GM19438 (cell line): ENCODE measurements around the gene GFY.

Source experiments
- ATAC-seq: cut with Tn5 transposase; IDR thresholded peaks from one replicate; pipeline ENCODE4 v1.9.1; 2021; ENCODE audit warnings: low read depth; ENCODE audit not compliant: unreplicated experiment

The GFY gene

DNA sequence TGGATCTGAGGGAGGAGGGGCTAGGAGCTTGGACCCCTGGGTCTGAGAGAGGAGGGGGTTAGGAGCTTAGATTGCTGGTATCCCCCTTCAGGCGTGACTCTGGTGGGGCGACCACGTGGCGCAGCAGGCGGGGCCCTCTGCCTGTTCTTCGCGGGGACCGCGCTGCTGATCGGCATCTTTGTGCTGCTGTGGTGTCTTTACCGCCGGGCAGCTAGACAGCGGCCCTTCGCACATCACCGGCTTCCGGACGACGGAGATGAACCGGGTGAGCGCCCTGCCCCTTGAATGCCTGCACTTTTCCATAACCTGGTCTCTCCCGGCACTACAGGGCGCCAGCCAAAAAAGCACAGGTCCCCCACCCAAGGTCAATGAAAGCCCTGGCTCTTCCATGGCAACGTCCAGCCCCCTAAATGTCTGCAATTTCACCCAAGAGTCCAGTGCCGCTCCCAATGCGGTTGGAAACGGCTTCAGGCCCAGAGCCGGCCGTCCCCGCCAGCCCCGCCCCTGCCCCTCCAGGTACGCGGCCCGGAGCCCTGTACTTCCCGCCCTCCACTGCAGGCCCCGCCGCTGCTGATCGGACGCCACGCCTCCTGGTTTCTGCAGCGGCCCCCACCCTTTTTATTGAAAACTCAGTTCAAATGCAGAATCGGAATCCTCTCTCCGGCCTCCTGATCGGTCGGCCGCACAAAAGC, 2.8 kb downstream of the GFY start:
- no peak for ATAC-seq

DNA sequence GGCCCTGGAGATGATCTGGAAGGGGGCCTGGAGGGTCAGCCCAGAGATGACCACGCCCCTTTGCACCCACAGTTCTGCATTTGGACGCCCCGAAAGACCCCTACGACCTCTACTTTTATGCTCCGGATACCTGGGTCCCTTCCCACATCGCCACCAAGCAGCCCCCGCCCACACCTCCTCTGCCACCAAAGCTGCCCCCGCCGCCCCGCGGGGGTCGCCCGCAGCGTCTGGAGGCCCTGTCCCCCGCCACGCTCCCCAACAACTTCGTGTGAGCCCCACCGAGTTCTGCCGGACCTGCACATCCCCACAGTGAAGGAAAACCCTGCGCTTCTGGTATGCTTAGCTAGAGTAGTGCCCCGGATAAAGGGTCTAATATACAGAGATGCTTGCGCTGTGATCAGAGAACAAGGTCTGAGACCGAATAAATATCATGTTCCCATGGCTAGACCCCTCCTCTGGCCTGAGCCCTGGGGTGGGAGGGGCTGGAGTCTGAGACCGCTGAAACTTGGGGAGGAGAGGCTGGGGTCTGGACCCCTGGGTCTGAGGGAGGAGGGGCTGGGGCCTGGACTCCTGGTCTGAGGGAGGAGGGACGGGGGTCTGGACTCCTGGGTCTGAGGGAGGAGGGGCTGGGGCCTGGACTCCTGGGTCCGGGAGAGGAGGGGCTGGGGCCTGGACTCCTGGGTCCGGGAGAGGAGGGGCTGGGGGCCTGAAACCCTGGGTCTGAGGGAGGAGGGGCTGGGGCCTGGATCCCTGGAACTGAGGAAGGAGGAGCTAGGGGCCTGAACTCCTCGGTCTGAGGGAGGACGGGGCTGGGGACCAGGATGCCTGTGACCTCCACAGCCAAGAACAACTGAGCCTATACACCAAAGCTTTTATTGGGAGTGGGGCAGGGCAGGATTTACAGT, 3.6 kb downstream of the GFY start:
- ATAC-seq, result no peak

DNA sequence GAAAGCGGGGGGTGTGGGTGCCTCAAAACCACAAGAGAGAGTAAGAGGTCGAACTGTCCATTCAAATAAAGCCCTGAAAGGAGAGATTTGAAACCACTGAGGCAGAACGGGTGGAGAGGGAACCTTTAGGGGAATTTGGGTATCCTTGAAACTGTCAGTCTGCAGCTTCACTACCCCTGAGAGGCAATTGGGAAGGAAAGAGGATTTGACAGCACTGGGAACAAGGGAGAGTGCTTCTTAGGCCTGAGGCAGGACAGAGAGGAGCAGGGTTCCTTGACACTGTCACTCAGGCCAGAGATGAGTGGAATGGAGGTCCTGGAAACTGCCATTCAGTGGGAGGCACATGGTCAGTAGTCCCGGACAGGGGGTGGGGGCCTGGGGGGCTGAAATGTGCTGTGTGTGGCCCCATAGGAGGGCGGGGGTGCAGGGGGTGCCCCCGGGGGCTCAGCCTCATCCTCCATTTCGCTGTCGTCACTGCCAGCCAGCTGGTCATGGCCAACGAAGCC, 5.0 kb downstream of the GFY start:
- ATAC-seq, result no peak

DNA sequence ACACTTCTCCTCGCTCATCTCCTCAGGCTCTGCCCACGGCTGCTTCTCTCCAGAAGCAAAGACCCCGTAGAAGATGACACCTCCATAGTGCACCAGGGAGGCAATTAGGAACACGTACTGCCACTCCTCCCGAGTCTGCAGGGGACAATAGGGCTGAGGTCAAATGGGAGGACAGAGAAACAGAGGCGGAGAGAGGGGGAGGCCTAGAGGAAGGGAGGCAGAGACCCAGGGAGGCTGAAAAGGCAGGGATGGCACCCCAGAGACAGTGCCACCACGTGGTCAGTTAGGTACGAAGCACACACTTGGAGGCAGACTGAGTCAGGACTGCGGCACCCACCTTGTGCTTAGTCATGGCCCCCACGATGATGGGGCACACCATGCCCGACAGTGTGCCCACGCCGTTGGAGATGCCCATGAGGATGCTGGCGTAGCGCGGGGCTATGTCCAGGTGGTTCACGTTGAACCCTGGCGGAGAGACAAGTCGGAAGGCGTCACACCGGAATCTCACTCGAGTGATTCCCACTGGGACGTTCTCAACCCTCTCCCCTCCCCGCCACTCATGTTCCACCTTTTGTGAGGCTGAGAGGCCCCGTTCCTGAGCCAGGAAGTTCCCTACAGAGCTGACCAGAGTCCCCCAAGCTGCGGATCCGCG, 5.6 kb downstream of the GFY start:
- ATAC-seq, result no peak

DNA sequence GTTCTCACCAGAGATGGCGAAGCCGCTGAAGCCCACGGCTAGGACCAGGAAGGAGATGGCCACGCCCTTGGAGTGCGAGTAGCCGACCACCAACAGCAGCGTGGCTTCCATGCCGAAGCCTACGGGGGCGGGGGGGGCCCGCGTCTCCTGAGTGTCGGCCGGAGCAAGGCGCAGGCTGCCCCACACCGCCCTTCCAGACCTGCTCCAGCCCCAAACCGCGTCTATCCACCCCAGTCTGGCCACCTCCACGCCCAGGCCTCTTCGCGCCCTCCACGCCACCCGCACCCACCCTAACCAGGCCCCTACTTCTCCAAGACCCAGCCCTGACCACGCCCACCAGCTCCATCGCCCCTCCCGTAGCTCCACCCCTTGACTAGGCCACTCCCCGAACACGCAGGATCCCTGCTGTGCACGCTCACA, 6.2 kb downstream of the GFY start:
- no peak for ATAC-seq

DNA sequence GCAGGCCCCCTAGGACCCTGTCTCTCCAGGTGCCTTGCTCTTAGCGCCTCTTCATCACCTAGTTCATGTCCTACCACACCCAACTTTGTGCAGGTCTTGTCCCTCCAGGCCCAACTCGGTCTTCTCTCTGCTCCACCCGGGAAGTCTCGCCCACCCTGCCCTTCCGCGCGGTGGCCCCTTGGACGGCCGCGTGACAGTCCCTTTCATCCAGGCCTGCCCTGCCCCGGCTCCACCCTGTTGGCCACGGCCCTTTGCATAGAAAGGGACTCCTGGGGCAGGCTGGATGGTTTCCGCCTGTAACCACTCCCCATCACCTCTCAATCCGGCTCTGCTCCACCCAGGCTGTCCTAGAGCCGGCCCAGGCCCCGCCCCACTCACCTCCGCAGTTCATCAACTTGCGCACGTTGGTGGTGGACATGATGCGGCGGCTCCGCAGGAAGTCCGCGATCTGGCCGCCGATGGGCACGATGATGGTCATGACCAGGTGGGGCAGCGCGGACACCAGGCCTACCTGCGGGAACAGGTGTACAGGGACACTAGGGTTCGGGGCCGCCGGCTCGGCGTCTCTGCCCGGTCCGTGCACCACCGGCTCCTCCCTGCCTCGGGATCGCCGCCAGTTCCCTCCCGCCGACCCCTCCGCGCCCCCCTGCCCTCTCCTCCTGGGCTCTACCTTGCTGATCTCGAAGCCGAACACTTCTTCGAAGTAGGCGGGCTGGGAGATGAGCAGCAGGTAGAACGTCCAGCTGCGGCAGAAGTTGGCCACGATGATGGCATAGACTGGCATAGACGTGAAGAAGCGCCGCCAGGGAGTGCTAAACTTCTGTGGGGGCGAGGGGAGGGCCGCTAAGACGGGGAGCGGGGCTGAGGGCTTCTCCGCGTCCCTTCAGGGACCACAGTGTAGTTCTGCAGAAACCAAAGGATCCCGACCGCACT, 7.2 kb downstream of the GFY start:
- ATAC-seq, result no peak

DNA sequence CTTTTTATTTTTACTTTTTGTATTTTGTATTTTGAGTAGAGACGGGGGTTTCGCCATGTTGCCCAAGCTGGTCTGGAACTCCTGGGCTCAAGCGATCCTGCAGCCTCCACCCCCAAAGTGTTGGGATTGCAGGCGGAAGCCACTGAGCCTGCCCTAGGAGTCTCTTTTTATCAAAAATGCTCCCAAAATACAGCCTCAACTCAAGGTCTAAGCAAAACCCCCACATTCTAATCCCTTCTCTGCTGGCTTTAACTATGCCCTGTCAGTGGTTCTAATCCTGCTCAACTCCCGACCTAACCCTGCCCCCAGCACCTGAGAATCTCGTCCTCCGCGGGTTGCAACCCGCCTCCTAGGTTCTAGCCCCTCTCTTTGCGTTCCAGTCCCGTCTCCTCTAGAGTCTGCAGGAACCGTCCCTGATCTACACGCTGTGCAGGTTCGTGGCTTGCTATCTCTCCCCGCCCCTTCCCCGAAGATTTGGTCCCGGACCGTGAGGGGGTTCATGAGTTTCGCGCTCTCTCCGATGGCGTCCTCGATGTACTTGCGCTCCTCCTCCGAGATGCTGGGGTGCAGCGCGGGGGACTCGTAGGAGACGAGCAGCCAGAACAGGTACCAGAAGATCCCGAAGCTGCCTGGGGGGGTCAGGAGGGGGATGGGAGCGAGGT, 8.2 kb downstream of the GFY start:
- ATAC-seq, result no peak

DNA sequence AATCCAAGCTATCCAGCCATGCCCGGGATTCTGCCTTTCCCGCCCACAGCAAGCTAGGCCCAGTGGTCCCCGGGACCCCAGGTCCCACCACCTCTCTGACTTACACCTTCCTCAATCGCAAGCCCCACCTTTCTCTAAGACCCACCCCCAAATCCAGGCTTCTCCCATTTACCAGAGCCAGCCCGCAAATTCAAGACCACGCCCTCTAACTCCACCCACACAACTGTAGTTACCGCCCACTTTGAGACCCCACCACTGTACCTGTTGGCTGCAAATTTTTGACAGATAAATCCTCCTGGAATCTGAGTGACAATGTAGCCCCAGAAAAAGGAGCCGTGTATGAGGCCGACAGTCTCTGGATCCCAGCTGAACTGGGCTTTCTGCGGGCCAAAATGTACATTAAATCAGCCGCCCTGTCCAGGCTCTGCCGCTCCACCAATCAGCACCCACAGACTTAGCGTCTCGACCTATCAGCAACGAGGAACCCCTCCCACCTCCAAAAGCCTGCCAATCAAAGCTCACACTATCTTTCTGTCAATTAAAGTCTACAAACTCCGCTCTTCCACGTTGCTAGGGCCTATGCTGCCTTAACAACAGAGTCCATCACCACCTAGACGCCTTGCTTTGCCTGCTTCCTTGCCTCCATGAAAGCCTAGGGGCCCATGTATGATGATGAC, 9.9 kb downstream of the GFY start:
- ATAC-seq, result no peak

DNA sequence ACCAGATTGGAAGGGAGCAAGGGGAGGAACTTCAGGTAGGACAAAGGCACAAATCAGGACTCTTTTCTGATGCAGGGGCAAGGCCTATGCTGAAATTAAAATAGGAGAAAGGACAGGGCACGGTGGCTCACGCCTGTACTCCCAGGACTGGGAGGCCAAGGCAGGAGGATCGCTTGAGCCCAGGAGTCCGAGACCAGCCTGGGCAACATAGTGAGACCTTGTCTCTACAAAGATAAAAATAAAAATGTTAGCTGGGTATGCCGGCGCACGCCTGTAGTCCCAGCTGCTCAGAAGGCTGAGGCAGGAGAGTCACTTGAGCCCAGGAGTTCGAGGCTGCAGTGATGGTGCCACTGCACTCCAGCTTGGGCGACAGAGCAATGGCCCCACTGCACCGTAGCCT, 10.5 kb downstream of the GFY start:
- ATAC-seq, result no peak

DNA sequence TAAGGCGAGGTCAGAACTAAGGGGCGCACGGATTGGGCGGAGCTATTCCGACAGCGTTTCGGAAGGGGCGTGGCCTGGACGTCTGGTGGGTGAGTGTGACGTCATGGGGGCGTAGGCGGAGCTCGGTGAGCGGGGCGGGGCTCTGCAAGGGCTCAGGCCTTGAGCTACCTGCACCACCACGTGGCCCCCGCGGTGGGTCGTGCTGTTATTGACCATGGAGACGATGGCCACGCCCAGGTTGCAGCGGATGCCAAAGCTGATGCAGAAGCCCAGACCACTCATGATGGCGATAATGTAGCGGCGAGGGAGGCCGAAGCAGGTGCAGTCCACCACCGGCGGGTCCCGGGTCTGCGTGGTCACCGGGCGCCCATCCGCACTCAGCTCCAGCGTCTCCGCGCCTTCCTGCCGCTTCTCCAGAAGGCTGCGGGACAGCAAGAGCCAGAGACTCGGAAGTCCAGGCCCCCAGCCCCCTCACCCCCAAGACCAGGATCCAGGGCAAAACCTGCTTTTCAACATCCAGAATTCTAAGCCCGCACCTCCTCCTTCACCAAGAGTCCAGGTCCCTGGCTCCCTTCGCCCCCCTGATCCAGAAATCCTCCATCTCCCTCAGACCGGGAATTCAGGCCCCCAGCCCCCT, 11.3 kb downstream of the GFY start:
- ATAC-seq, result no peak

DNA sequence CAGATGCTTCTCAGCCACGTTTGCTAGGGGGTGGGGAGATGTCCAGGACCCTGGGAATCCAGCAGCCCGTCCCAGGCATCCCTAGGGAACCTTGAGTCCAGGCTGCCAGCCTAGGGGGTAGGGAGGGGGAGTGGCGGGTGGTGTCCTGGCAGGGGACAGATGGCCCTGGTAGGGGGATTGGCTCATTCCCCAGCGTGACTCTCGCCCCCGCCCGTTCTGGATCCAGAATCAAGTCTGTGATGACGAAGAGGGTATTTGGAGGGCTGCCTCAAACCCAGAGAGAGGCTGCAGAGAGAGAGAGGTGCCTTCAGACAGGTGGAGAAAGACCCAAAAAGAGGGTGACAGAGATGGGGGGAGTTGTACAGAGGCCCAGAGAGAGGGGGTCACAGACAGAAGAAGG, 12.0 kb downstream of the GFY start:
- no peak for ATAC-seq

DNA sequence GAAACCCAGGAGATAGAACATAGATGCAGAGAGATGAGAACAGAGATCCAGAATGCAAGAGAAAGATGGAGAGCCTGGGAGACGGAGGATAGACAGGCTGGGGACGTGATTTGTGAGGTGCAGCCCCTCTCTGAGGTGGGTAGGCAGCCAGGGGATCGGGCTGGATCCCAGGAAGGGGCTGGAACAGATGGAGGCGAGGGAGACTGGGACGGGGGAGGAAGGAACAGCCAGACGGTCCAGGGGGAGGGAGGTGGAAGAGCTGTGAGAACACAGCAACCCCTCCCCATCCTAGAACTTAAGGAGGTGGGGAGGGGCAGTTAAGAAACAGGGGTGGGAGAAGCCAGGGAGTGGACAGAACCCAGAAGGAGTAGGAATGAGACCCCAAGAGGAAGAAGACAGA, 13.1 kb downstream of the GFY start:
- no peak for ATAC-seq

DNA sequence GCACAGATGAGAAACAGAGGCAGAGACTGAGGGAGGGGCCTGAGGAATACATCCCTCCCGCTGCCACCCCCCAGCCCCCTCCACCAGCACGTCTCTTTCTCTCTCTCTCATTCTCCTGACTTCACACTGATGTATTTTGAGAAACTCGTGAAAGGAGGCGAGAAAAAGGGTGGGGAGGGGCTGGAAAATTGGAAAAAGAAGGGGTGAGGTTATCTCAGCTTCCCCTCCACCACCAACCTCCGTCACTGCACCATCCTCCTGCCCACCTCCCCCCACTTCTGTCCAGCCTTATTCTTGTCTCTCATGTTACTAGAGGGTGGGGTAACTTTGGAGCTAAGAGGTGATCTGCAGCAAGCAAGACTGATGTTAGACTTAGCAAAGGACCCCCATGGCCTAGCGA, 14.6 kb downstream of the GFY start:
- no peak for ATAC-seq

DNA sequence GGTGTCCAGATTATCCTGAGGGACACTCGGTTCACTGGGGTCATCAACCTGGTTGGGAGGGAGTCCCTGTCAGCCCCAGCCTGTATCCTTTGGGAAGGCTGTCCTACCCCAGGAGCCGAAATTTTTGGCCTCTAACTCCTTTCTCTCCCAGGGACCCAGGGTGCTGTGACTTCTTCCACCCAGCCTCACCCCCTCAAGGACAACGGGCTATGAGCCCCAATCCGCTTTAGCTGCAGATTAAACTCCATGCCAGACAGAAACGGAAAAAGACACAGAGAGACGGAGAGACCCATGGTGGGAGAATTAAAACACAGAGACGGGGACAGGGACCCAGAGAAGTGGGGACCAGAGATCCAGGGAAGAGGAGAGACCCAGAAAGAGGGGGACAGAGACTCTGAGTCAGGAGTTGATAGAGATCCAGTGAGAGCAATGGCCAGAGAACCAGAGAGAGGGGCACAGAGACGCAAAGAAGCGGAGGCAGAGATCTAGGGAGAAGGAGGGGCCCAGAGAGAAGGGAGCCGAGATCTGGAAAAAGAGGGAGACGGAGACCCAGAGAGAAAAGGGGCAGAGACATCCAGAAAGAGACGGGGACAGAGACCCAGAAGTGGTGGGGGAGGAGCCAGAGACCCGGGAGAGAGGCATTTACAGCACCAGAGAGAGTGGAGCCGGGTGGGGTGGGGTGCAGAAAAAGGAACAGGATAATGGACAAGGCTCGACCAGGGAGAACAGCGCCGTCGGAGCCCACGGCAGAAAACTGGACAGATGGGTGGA, 15.4 kb downstream of the GFY start:
- no peak for ATAC-seq

DNA sequence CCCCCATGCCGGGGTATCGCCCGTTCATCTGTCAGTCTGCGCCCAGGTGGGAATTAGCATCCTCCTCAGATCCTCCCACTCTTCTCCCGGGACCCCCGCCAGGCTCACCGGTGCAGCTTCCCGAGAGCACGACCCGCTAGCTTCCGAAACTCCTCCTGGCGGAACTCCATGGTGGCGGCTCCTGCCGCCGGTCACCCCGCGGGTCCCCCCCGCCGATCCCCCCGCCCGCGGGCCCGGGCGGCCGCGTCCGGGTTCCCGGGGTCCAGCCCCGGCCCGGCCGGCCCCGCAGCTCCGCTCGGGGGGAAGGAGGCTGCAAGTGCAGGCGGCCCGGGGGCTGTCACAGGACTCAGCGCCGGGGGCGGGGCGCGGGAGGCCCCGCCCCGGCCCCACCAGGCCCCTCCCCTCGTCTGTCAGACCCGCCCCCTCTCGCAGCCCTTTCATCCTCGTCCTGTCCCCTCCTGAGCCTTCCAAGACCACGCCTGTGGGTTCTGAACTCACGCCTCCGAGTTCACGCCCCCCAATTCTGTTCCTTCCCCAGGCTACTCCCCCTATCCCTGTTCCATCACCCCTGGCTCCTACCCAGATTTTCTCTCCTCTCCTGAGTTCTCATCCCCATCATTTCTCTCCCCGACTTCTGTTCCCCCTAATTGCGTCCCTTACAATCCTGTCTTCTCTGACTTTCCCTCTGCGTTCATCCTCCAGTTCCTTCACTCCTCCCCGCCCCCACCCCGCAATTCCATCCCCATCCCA, 16.2 kb downstream of the GFY start, which contains the start of gene SLC17A7:
SLC17A7 (minus strand) TSS at position 318 of the 750 bp plus-strand sequence; CDS start at position 170, 148 bp downstream.
- no peak for ATAC-seq

DNA sequence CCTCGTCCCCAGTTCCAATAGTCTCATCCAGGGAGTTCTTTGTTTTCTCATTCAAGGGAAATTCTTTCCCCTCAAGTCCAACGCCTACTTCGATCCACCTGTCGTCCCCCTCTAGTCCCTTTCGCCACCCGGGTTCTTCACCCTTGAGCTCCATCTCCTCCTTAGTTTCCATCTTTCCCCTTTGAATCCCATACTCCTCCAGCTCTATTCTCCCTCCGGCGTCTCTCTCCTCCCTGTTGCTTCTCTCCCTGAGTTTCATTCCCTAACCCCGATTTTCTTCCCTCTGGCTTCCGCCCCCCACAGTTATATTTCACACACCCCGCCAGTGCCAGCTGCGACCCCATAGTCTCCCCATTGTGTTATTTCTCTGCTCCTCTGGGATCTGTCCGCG, 16.8 kb downstream of the GFY start:
- ATAC-seq, result no peak

DNA sequence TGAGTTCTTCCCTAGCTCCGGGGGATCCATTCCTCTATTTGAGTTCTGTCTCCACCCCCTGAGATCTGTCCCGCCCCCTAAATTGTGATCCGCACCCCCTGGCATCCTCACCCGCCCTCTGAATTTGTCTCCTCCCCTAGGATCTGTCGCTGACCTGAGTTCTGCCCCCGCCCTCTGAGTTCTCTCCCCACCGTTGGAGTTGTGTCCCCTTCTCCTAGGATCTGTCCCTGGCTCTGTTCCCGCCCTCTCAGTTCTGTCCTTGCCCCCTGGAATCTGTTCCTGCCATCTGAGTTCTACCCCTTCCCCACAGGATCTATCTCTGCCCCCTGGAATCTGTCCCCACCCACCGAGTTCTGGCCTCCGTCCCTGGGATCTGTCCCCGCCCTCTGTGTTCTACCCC, 17.2 kb downstream of the GFY start:
- ATAC-seq, result no peak
